ENCODE measurements around the gene AXDND1.

GRCh38 chr1:179437171-179437570, 71.4 kb downstream of the AXDND1 start:
- TF ChIP-seq CTCF (conservative IDR thresholded peaks at IDR 0.05) (no peak), ZFX (IDR thresholded peaks at IDR 0.05) (no peak)
